ENCODE measurements around the gene CRB1. TPM values are rescaled to one million over a fixed set of nuclear protein-coding genes. Genes with fewer than 3 reads are reported as not detected.

CRB1 gene
- total RNA-seq, 1 donor from 2014 or later: not detected

DNA sequence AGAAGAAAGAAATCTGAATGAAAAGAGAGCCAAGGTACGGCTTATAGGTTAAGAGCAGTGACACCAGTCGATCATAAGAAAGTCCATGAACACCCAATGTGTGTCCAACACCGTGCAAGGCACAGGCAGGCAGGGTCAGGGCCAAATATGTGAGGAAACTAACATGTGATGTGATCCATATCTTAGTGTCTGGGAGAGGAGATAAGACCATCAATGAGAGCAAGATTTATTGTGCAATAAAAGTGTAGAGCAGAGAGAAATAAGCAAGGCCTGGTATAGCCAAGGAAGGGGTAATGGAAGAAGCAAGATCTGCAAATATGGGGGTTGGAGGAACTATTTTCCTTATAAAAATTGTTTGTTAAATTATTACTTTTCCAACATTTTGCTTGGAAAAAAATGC is 198.8 kb downstream of the CRB1 start:
- Mint-ChIP-seq H3K4me3 (ENCODE audit: unreplicated experiment) (no peak overlapping the region), H3K4me1 (ENCODE audit: low read depth, unreplicated experiment) (peaks cover 19% of the 10 kb centered on the region), H3K9me3 (ENCODE audit: unreplicated experiment) (no peaks in the 10 kb centered on the region), H3K36me3 (ENCODE audit: low read depth, unreplicated experiment) (no peaks in the 10 kb centered on the region), H3K27me3 (ENCODE audit: low read depth, unreplicated experiment) (no peaks in the 10 kb centered on the region), H3K27ac (ENCODE audit: unreplicated experiment) (no peak overlapping the region)
- Histone ChIP-seq H3K4me2 (ENCODE audit: low read length) (no peak overlapping the region), H3K27ac (ENCODE audit: low read depth, low read length) (no peak overlapping the region), H4K20me1 (ENCODE audit: insufficient read depth, low read length) (no peaks in the 10 kb centered on the region), H3K27me3 (ENCODE audit: insufficient read depth, low read length) (no peaks in the 10 kb centered on the region), H3K79me2 (ENCODE audit: insufficient read depth, low read length) (no peaks in the 10 kb centered on the region), H3K36me3 (ENCODE audit: insufficient read depth, low read length) (no peaks in the 10 kb centered on the region), H3K9ac (ENCODE audit: low read length) (no peak overlapping the region), H3K4me1 (ENCODE audit: insufficient read depth, low read length) (peaks cover 10% of the 10 kb centered on the region), H3K4me3 (ENCODE audit: insufficient read depth, low read depth, low read length) (no peak overlapping the region), H3K9me3 (ENCODE audit: insufficient read depth, low read depth, low read length) (no peaks in the 10 kb centered on the region), H2AFZ (ENCODE audit: low read depth, low read length) (no peak overlapping the region)
- FAIRE-seq (no peak), DNase-seq (ENCODE audit: low read depth) (no peak)
- TF ChIP-seq, protein P1, sequence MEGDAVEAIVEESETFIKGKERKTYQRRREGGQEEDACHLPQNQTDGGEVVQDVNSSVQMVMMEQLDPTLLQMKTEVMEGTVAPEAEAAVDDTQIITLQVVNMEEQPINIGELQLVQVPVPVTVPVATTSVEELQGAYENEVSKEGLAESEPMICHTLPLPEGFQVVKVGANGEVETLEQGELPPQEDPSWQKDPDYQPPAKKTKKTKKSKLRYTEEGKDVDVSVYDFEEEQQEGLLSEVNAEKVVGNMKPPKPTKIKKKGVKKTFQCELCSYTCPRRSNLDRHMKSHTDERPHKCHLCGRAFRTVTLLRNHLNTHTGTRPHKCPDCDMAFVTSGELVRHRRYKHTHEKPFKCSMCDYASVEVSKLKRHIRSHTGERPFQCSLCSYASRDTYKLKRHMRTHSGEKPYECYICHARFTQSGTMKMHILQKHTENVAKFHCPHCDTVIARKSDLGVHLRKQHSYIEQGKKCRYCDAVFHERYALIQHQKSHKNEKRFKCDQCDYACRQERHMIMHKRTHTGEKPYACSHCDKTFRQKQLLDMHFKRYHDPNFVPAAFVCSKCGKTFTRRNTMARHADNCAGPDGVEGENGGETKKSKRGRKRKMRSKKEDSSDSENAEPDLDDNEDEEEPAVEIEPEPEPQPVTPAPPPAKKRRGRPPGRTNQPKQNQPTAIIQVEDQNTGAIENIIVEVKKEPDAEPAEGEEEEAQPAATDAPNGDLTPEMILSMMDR (IDR thresholded peaks at IDR 0.05; ENCODE audit: insufficient read depth, low read depth, low read length): no peak
- TF ChIP-seq EZH2 (IDR thresholded peaks at IDR 0.05; ENCODE audit: insufficient read depth, low read length): no peak

GRCh38 chr1:197467881-197468280 is 199.8 kb downstream of the CRB1 start:
- peak; percentile 92 for DNase-seq (ENCODE audit: low read depth)
- Mint-ChIP-seq H3K36me3 (ENCODE audit: low read depth, unreplicated experiment) (no peaks in the 10 kb centered on the region), H3K27ac (ENCODE audit: unreplicated experiment) (peak overlapping the region; percentile 88), H3K9me3 (ENCODE audit: unreplicated experiment) (no peaks in the 10 kb centered on the region), H3K4me1 (ENCODE audit: low read depth, unreplicated experiment) (peaks cover 19% of the 10 kb centered on the region), H3K27me3 (ENCODE audit: low read depth, unreplicated experiment) (no peaks in the 10 kb centered on the region), H3K4me3 (ENCODE audit: unreplicated experiment) (no peak overlapping the region)
- H3K4me2 ChIP-seq (ENCODE audit: low read length): peak overlapping the region; percentile 15
- H3K27me3 ChIP-seq (ENCODE audit: insufficient read depth, low read length): no peaks in the 10 kb centered on the region
- H2AFZ ChIP-seq (ENCODE audit: low read depth, low read length): peak overlapping the region; percentile 27
- H3K9ac ChIP-seq (ENCODE audit: low read length): no peak overlapping the region
- peak overlapping the region; percentile 10 for H3K27ac ChIP-seq (ENCODE audit: low read depth, low read length)
- H3K4me3 ChIP-seq (ENCODE audit: insufficient read depth, low read depth, low read length): no peak overlapping the region
- H3K4me1 ChIP-seq (ENCODE audit: insufficient read depth, low read length): peaks cover 10% of the 10 kb centered on the region
- FAIRE-seq: no peak
- no peaks in the 10 kb centered on the region for H3K9me3 ChIP-seq (ENCODE audit: insufficient read depth, low read depth, low read length)
- no peaks in the 10 kb centered on the region for H4K20me1 ChIP-seq (ENCODE audit: insufficient read depth, low read length)
- H3K79me2 ChIP-seq (ENCODE audit: insufficient read depth, low read length): no peaks in the 10 kb centered on the region
- TF ChIP-seq, protein P1 (IDR thresholded peaks at IDR 0.05; ENCODE audit: insufficient read depth, low read depth, low read length): no peak
- no peak for TF ChIP-seq EZH2 (IDR thresholded peaks at IDR 0.05; ENCODE audit: insufficient read depth, low read length)
- H3K36me3 ChIP-seq (ENCODE audit: insufficient read depth, low read length): no peaks in the 10 kb centered on the region

- H3K79me2 ChIP-seq (ENCODE audit: insufficient read depth, low read length): no peaks in the 10 kb centered on the region
- TF ChIP-seq, protein P1 (IDR thresholded peaks at IDR 0.05; ENCODE audit: insufficient read depth, low read depth, low read length): no peak
- no peak for TF ChIP-seq EZH2 (IDR thresholded peaks at IDR 0.05; ENCODE audit: insufficient read depth, low read length)
- Mint-ChIP-seq H3K36me3 (ENCODE audit: low read depth, unreplicated experiment) (no peaks in the 10 kb centered on the region), H3K4me1 (ENCODE audit: low read depth, unreplicated experiment) (peaks cover 19% of the 10 kb centered on the region), H3K4me3 (ENCODE audit: unreplicated experiment) (no peak overlapping the region), H3K9me3 (ENCODE audit: unreplicated experiment) (no peaks in the 10 kb centered on the region), H3K27me3 (ENCODE audit: low read depth, unreplicated experiment) (no peaks in the 10 kb centered on the region), H3K27ac (ENCODE audit: unreplicated experiment) (no peak overlapping the region)
- no peaks in the 10 kb centered on the region for H3K9me3 ChIP-seq (ENCODE audit: insufficient read depth, low read depth, low read length)
- H3K4me1 ChIP-seq (ENCODE audit: insufficient read depth, low read length): peaks cover 10% of the 10 kb centered on the region
- H3K4me3 ChIP-seq (ENCODE audit: insufficient read depth, low read depth, low read length): no peak overlapping the region
- peak overlapping the region; percentile 10 for H3K27ac ChIP-seq (ENCODE audit: low read depth, low read length)
- H4K20me1 ChIP-seq (ENCODE audit: insufficient read depth, low read length): no peaks in the 10 kb centered on the region
- H3K9ac ChIP-seq (ENCODE audit: low read length): no peak overlapping the region
- FAIRE-seq: no peak
- no peak overlapping the region for H3K4me2 ChIP-seq (ENCODE audit: low read length)
- H3K36me3 ChIP-seq (ENCODE audit: insufficient read depth, low read length): no peaks in the 10 kb centered on the region
- H3K27me3 ChIP-seq (ENCODE audit: insufficient read depth, low read length): no peaks in the 10 kb centered on the region
- no peak for DNase-seq (ENCODE audit: low read depth)
- no peak overlapping the region for H2AFZ ChIP-seq (ENCODE audit: low read depth, low read length)
Observed at GRCh38 chr1:197468543-197469175, 200.6 kb downstream of the CRB1 start.

Measured in astrocyte (in vitro differentiated cells and primary cell).